IPS-11a (cell line): Measurements from ENCODE around the gene GADD45GIP1.
"Not testable (repeated sequence)": the region's sequence is repeated elsewhere in the genome, so short reads cannot be mapped to it uniquely, and the experiment has no call there.

Experiments used
- H3K4me3 ChIP-seq: one replicate; pipeline ENCODE4 v1.5.1; 2013; ENCODE audit warnings: low read depth, low read length, control low read depth

Gene GADD45GIP1

GRCh38 chr19:12944104-12944674 lies 12.8 kb downstream of the GADD45GIP1 start:
- no peak overlapping the region for H3K4me3 ChIP-seq

GRCh38 chr19:12943437-12944044 lies 13.5 kb downstream of the GADD45GIP1 start:
- H3K4me3 ChIP-seq = no peak overlapping the region

- no peak overlapping the region for H3K4me3 ChIP-seq
Measured at GRCh38 chr19:12940897-12941296, 16.1 kb downstream of the GADD45GIP1 start.

- H3K4me3 ChIP-seq = no peak overlapping the region
Measured at GRCh38 chr19:12939975-12940423, 17.0 kb downstream of the GADD45GIP1 start.

GRCh38 chr19:12938779-12939601 lies 18.0 kb downstream of the GADD45GIP1 start:
- peak overlapping the region; percentile 89 for H3K4me3 ChIP-seq

- H3K4me3 ChIP-seq = peak within 1 kb of the TSS; percentile 89
Measured at GRCh38 chr19:12937927-12938778, 18.9 kb downstream of the GADD45GIP1 start, which contains the start of gene CALR. Gene CALR (plus strand): TSS chr19:12938609. CDS start chr19:12938680, 71 bp downstream.

- peak overlapping the region; percentile 41 for H3K4me3 ChIP-seq
Measured at GRCh38 chr19:12937093-12937926, 19.7 kb downstream of the GADD45GIP1 start.

GRCh38 chr19:12936582-12936981 lies 20.4 kb downstream of the GADD45GIP1 start:
- H3K4me3 ChIP-seq = no peak overlapping the region

GRCh38 chr19:12935071-12935470 lies 22.0 kb downstream of the GADD45GIP1 start:
- no peak overlapping the region for H3K4me3 ChIP-seq

GRCh38 chr19:12933287-12934072 lies 23.5 kb downstream of the GADD45GIP1 start, which contains the start of gene FARSA:
Gene FARSA (minus strand): TSS chr19:12933711. CDS start chr19:12933696, 15 bp downstream.
- peak within 1 kb of the TSS; percentile 100 for H3K4me3 ChIP-seq

GRCh38 chr19:12932392-12933286 lies 24.4 kb downstream of the GADD45GIP1 start:
- H3K4me3 ChIP-seq = peak overlapping the region; percentile 100

- no peak overlapping the region for H3K4me3 ChIP-seq
Measured at GRCh38 chr19:12930002-12930645, 26.9 kb downstream of the GADD45GIP1 start.

- H3K4me3 ChIP-seq = no peak overlapping the region
Measured at GRCh38 chr19:12924621-12925310, 32.3 kb downstream of the GADD45GIP1 start.

GRCh38 chr19:12922959-12923358 lies 34.1 kb downstream of the GADD45GIP1 start:
- H3K4me3 ChIP-seq = no peak overlapping the region

- H3K4me3 ChIP-seq = no peak overlapping the region
Measured at GRCh38 chr19:12921047-12921446, 36.0 kb downstream of the GADD45GIP1 start.

- no peak overlapping the region for H3K4me3 ChIP-seq
Measured at GRCh38 chr19:12918253-12918652, 38.8 kb downstream of the GADD45GIP1 start.

GRCh38 chr19:12915860-12916259 lies 41.2 kb downstream of the GADD45GIP1 start:
- not testable (repeated sequence) for H3K4me3 ChIP-seq
